HS-5 (cell line): Measurements from ENCODE around the gene ZNF544.
"Not testable (repeated sequence)": the region's sequence is repeated elsewhere in the genome, so short reads cannot be mapped to it uniquely, and the experiment has no call there.

Experiments
- DNase-seq: peaks from one replicate; pipeline ENCODE4 v3.0.0-alpha.2; 2012; ENCODE audit warnings: low read depth

Gene ZNF544

DNA sequence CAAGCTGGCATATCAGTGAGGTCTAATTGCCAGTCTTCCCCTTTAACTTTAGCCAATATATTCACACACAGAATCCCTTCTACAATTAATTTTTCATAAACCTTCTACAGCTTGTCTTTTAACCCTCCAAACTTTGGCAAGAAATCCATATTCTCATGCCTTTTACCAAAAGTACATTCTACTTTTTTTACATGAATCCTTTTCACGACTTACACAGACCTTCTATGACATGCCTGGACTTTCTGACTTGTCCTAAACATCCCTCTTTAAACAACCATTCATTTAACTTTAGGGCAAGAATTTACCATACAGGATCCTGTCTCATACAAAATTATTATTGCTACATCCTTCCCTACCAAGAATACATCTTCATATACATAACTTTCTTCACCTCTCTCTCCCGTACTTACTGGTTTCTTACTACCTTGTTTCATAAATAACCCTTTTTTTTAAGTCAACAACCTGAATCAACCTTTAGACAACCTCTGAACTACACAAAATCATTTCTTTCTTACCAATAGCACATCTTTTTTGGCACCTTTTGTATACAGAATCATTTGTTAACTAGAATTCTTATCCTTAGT lies 23.5 kb downstream of the ZNF544 start:
- DNase-seq, result no peak

DNA sequence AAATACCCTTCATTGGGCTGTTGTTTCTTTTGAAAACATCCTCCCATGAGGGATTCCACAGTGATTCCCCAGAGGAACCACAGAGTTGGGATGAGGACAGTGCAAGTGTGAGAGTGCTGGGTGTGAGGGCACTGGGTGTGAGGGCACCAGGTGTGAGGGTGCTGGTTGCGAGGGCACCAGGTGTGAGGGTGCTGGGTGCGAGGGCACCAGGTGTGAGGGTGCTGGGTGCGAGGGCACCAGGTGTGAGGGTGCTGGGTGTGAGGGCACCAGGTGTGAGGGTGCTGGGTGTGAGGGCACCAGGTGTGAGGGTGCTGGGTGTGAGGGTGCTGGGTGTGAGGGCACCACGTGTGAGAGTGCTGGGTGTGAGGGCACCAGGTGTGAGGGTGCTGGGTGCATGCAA lies 29.5 kb downstream of the ZNF544 start:
- not testable (repeated sequence) for DNase-seq

DNA sequence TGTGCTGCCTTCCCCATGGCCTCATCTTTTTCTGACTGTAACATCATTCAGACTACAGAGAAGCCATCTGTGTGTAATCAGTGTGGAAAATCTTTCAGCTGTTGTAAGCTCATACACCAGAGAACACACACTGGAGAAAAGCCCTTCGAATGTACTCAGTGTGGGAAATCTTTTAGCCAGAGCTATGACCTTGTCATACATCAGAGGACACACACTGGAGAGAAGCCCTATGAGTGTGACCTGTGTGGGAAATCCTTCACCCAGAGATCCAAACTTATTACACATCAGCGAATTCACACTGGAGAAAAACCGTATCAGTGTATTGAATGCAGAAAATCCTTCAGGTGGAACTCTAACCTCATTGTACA lies 32.9 kb downstream of the ZNF544 start:
- no peak for DNase-seq

DNA sequence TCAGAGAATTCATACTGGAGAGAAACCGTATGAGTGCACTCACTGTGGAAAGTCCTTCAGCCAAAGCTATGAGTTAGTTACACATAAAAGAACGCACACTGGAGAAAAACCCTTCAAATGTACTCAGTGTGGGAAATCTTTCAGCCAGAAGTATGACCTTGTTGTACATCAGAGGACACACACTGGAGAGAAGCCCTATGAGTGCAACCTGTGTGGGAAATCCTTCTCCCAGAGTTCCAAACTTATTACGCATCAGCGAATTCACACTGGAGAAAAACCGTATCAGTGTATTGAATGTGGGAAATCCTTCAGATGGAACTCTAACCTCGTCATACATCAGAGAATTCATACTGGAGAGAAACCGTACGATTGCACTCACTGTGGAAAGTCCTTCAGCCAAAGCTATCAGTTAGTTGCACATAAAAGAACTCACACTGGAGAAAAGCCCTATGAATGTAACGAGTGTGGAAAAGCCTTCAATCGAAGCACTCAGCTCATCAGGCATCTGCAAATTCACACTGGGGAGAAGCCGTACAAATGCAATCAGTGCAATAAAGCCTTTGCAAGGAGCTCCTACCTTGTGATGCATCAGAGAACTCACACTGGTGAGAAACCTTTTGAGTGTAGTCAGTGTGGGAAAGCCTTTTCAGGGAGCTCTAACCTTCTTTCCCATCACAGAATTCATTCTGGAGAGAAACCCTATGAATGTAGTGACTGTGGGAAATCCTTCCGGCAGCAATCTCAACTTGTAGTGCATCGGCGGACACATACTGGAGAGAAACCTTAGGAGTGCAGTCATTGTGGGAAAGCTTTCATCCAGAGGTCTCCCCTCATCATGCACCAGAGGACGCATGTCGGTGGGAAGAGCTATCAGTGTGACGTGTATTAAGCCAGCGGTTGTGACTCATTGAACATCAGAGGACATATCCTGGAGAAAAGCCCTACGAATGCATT lies 33.5 kb downstream of the ZNF544 start:
- DNase-seq, result no peak

DNA sequence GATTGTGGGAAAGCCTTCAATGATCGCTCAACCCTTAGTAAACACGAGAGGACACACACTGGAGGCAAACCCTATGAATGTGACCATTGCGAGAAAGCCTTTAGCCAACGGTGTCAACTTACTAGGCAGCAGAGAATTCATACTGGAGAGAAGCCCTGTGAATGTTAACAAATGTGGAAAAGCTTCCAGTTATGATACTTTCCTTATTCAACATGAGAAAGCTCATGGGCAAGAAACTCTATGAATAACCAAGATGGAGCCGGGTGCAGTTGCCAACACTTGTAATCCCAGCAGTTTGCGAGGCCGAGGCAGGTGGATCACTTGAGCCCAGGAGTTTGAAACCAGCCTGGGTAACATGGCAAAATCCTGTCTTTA lies 34.2 kb downstream of the ZNF544 start:
- DNase-seq, result no peak

DNA sequence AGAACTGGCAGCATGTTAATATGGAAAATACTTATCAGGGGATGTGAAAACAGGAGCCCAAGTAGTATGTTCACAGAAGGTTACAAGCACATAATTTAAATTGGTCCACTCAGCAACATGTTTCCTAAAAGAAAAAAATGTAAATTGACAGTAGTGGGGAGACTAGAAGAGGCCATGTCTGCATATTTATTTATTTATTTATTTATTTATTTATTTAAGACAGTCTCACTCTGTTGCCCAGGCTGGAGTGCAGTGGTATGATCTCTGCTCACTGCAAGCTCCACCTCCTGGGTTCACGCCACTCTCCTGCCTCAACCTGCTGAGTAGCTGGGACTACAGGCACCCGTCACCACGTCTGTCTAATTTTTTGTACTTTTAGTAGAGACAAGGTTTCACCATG lies 36.4 kb downstream of the ZNF544 start:
- DNase-seq, result no peak

DNA sequence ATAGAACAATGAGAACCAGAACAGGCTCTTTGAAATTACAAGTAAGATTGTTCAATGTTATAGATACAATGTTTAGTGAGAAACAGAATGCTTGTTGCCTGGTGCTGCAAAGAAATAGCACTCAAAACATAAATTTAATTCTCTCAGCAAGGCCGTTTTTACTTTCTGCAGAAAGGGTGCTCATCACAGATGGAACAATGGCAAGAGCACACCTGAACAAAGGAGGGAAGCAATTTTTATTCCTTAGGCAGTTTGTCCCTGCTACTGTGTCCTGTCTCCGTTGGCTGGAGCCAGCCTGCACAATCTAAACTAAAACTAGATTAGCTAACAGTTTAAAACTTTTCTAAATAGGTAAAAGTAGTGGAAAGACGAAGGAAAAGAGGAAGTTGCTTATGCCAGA lies 39.6 kb downstream of the ZNF544 start:
- DNase-seq, result no peak

DNA sequence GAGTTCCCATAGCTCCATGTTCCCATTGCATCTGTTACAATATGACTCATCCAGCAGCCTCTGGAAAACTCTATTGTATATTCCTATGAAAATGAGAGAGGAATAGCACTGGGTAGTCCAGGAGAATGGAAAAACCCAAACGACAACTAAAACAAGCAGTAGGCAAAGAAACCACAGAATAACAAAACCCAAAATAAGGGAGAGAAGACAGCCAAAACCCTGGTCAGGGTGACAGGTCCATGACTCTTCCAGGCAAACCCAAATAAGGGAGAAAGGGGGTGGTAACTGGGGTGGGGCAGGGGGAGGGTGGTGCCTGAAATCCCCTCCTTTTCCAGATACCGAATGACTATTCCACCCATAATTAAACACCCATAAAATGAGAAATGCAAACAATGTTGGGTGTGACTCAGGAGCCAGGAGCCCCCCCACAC lies 46.1 kb downstream of the ZNF544 start:
- no peak for DNase-seq

DNA sequence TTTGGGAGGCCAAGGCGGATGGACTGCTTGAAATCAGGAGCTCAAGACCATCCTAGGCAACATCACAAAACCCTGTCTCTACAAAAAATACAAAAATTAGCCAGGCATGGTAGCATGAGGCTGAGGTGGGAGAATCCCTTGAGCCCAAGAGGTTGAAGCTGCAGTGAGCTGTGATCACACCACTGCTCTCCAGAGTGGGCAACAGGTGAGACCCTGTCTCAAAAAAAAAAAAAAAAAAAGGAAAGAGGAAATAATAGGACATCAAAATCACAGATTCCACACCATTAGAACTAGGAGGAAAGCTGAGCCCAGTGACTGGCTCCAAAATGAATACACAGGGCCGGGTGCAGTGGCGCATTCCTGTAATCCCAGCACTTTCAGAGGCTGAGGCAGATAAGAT lies 46.9 kb downstream of the ZNF544 start:
- DNase-seq, result no peak

DNA sequence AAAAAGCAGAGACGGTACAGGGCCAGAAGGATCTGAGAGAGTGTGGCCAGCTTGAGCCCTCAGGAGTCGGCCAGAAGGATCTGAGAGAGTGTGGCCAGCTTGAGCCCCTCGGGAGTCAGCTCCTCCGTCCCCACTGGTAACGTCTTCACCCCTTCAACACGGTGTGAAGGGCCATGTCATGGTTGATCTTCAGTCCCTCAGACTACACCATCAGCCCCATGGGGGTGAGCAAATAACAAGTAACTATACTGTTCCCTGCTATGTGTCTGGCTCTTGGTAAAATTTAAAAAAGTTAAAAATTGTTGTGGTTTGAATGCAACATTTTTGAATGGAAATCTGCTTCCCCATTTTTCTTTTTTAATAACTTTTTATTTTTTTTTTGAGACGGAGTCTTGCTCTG lies 48.5 kb downstream of the ZNF544 start:
- no peak for DNase-seq

DNA sequence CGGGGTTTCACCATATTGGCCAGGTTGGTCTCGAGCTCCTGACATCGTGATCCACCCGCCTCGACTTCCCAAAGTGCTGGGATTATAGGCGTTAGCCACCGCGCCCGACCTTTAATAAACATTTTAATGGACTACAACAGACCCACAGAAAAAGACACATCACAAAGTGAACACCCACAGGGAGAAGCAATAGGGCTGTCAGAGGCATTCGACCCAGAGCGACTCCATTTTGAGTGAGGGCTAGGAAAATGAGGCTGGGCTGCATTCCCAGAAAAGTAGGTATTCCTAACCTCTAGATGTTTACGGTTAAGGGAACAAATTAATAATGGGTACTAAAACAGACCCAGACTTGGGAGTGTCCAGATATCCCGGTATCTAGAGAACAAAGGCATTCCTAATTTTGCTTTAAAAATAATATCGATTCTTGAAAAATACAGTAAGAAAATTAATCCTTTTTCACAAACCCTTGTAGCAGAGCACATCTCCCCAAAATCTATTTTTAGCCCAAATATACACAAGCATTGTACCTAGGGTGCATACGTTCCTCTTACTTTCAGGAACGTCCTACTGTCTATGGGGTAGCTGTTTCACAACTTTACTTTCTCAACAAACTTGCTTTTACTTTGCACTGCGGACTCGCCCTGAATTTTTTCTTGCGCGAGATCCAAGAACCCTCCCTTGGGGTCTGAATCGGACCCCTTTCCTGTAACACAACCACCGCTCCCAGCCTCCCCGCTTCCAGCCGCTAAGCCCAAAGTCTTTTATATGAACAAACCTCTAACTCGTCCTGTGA lies 49.2 kb downstream of the ZNF544 start:
- DNase-seq, result no peak

DNA sequence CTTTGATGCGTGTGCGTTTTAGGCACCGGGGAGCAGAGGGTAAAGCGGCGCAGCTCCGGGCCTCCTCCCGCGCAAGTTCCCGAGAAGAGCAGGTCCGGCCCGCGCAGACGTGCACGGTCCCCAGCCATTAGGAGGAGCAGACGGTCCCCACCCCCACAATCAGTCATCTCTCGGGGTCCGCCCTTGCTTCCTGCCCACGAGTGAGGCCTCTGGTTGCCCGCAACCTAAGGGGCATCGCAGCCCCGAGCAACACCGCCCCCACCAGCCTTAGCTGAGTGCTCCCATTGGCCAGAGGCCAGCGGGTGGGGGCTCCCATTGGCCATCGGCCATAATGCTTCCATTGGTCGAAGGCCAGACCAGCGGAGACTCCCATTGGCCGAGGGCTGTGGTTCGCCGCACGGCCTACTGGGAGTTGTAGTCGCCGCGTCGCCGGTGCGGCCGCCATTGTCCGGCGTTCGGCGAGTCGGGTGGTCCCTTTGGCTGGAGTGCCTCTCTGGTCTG lies 49.9 kb downstream of the ZNF544 start, which contains the start of gene ZNF8:
Gene ZNF8, plus strand, starts transcription at position 415 of the 501 bp plus-strand sequence. CDS start 127 bp downstream, outside the sequence.
- peak; percentile 95 for DNase-seq

DNA sequence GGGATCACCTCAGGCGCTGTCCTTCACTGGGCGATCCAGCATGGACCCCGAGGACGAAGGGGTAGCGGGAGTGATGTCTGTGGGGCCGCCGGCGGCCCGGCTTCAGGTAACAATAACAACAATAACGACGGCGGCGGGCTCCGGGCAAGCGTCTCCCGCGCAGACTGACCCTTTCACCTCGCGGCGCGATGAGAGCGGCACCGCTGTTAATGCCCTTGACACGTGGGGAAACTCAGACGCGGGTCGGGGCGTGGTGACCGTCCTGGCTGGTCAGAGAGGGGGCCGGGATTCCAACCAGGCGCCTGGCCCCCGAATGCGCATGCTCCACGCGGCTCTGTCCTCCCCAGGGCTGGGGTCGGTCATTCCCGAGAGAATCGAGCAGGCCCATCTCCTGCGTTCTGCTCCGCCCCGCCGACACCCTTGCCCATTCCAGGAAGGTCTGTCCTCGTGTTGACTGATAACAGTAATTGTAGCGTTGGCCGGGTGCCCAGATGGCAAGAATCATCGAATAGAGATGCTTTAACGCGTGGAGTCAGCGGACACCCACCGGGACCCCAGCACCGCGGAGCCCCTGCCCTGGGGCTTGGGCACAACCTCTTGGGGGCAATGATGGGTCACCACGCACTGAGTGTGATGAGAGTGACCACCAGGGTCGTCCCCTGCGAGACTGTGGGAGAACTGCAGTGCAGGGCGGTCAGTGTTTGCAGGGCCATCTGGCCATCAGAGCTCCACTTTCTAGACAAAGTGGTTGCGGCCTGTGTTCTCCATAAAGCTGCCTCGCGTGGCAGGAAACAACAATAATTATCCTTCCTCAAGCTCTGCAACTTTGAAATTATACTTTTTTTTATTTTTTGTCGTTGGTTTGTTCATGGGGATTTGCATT lies 50.6 kb downstream of the ZNF544 start:
- peak; percentile 14 for DNase-seq

DNA sequence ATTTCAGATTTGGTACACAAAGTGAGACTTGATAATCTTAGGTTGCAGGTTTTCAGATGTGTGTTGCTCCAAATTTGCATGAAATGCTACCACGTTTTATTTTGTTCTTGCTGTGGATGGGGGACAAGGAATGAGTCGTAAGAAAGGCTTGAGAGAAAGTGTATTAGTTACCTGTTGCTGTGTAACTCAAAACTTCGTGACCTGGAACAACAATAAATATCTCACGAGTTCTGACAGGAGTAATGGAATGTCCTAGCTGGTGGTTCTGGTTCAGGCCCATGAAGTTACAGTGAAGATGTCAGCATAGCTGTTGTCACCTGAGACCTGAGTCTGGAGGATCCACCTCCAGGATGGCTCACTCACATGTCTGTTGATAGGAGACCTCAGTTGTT lies 51.2 kb downstream of the ZNF544 start:
- DNase-seq, result no peak

DNA sequence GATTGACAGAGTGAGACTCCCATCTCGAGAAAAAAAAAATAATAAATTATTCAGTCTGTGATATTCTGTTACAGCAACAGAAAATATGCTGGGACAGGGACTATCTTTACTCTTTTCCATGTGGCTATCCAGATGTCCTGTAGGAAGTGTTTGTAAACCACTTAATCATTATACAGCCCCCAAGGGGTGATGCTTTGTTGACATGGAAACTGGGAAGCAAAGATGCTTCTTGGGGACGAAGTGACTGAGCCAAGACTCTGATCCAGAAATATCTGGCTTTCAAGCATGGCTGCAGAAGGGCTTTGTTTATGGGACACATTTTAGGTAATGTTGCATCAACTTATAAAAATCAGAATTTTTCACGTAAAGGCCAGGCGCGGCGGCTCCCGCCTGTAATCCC lies 55.5 kb downstream of the ZNF544 start:
- DNase-seq, result no peak

DNA sequence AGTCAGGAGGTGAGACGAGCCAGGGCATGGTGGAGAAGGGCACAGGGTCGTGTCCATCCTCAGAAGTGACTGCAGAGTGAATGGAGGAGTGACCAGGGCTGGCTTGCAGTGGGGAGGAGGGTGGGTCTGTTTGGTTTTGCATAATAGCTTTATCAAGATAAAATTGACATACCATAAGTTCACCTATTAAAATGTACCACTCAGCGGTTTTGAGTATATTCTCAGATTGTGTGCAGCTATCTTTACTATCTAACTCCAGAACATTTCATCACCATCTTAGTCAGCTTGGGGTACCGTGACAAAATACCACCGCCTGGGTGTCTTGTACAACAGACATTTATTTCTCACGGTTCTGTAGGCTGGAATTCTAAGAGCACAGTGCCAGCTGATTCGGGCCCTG lies 63.2 kb downstream of the ZNF544 start:
- DNase-seq, result no peak

DNA sequence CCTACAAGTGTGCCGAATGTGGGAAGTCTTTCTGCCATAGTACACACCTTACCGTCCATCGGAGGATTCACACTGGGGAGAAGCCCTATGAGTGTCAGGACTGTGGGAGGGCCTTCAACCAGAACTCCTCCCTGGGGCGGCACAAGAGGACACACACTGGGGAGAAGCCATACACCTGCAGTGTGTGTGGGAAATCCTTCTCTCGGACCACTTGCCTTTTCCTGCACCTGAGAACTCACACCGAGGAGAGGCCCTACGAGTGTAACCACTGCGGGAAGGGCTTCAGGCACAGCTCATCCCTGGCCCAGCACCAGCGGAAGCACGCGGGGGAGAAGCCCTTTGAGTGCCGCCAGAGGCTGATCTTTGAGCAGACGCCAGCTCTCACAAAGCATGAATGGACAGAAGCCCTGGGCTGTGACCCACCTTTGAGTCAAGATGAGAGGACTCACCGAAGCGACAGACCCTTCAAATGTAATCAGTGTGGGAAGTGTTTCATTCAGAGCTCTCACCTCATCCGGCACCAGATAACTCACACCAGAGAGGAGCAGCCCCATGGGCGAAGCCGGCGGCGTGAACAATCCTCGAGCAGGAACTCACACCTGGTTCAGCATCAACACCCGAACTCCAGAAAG lies 66.1 kb downstream of the ZNF544 start:
- no peak for DNase-seq

DNA sequence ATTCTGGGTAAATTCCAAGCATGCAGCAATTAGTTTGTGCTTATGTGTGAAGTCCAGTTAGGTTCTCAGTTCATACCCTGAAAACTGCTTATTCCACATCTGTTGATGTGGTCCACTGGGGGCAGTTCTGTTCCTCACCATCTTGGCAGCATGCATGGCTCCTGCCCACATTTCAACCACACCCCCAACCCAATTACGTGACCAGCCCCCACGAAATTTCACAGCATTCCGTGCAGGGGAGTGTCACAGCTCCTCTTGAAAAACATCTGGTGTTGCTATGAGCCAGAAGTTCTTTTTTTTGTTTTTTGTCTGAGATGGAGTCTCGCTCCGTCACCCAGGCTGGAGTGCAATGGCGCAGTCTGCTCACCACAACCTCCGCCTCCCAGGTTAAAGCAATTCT lies 67.4 kb downstream of the ZNF544 start:
- no peak for DNase-seq

DNA sequence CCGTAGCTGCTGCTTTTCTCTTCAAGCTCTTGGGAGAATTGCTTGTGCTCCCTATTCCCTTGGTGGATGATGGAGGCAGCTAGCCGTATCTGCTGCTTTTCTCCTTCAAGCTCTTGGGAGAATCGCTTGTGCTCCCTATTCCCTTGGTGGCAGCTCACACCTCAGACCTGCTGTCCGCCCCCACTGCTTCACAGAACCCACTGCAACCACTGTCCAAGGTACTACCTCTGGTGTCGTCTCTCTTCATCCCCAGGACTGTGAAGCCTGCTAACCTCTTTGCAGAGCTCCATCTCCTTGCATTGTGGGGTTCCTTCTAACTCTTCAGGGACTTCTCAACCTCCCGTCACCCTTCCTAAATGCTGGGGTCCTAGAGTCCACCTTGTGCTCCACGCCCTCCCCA lies 71.9 kb downstream of the ZNF544 start:
- DNase-seq, result no peak

DNA sequence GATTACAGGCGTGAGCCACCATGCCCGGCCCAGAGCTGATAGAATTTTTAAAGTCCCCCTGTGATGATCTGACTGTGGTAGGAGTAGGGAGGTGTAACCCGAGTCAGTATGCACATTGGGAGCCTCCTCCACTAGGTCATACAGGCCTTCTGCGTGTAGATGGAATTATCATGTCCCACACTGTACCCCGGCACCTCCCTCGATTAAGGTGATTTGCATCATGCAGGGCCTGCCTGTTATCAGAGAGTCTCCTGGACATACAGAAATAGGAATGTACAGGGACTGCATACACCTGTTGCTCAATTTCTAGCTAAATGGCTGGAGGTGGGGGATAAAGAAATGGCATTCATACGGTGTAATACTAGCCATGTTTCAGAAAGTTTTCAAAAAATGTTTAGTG lies 75.5 kb downstream of the ZNF544 start:
- no peak for DNase-seq

DNA sequence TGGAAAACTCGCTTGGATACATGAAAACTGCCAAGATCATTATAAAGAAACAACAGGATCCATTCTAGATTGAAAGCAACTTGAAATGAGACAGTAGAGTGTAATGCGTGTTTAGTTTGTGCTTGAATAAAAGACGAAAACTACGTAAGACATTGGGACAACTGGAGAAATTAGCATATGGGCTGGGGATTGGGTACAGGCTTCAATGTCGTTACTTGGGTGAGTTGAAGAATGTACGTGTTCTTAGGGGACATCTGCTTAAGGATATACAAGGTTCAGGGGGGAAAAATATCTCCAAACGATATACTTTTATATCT lies 76.0 kb downstream of the ZNF544 start:
- no peak for DNase-seq
